ENCODE results near the gene TTLL3.
"Not testable (repeated sequence)": the region's sequence is repeated elsewhere in the genome, so short reads cannot be mapped to it uniquely, and the experiment has no call there.

The TTLL3 gene

GRCh38 chr3:9870978-9871377 lies 60.9 kb downstream of the TTLL3 start:
- no peak for DNase-seq

- DNase-seq = not testable (repeated sequence)
Observed at GRCh38 chr3:9872067-9872466, 62.0 kb downstream of the TTLL3 start.

GRCh38 chr3:9875448-9875847 lies 65.4 kb downstream of the TTLL3 start:
- DNase-seq = no peak

- DNase-seq = not testable (repeated sequence)
Observed at GRCh38 chr3:9876255-9876654, 66.2 kb downstream of the TTLL3 start.

- DNase-seq = no peak
Observed at GRCh38 chr3:9876991-9877390, 66.9 kb downstream of the TTLL3 start.

- no peak for DNase-seq
Observed at GRCh38 chr3:9878700-9879099, 68.6 kb downstream of the TTLL3 start.

GRCh38 chr3:9879830-9880549 lies 69.9 kb downstream of the TTLL3 start, which contains the start of gene CIDEC:
CIDEC (minus strand) TSS chr3:9880253; CDS start chr3:9878486, 1,767 bp downstream.
- DNase-seq = no peak

- no peak for DNase-seq
Observed at GRCh38 chr3:9881441-9881840, 71.4 kb downstream of the TTLL3 start.

- DNase-seq = no peak
Observed at GRCh38 chr3:9883706-9884554, 73.9 kb downstream of the TTLL3 start.

- no peak for DNase-seq
Observed at GRCh38 chr3:9884555-9885165, 74.6 kb downstream of the TTLL3 start.

Data from stimulated activated CD4-positive, alpha-beta T cell treated with anti-CD3 and anti-CD28 coated beads, Interleukin-12 subunit alpha, Interleukin-12 subunit beta, amount 100 ng/mL, for 4 hours (primary cell).